Psoas muscle (tissue), 8 donors: ENCODE measurements around the gene MARK4. TPM values are rescaled to one million over a fixed set of nuclear protein-coding genes. Genes with fewer than 3 reads are reported as not detected.

Experiments
- ATAC-seq, 4 donors: fragments of 200-7000 bp; cut with Tn5 transposase; one replicate each; pipeline ENCODE4 v1.9.1; 2020; ENCODE audit warnings: moderate library complexity in 3 of 4, mild to moderate bottlenecking in 2 of 4
- DNase-seq, 2 donors: peaks; one replicate each; pipeline ENCODE4 v3.0.0-alpha.2; 2020
- H3K27ac ChIP-seq: fragments of 200-600 bp; one replicate; pipeline ENCODE4 v1.8.0; 2022
- H3K27me3 ChIP-seq, 3 donors: fragments of 200-600 bp in 1 of 3; one replicate each; pipeline versions ENCODE4 v1.6.1 to v1.8.0; 2013 to 2022; ENCODE audit warnings: low read length in 2 of 3, mild to moderate bottlenecking in 2 of 3, moderate library complexity in 1 of 3; ENCODE audit not compliant: insufficient read depth in 3 of 3
- H3K36me3 ChIP-seq, 2 donors: fragments of 200-600 bp in 1 of 2; one replicate each; pipeline versions ENCODE4 v1.6.1 to v1.8.0; 2013 to 2022; ENCODE audit warnings: low read depth in 1 of 2, mild to moderate bottlenecking in 1 of 2, moderate library complexity in 1 of 2; ENCODE audit not compliant: insufficient read depth in 1 of 2
- H3K4me1 ChIP-seq: fragments of 200-600 bp; one replicate; pipeline ENCODE4 v1.8.0; 2022
- H3K4me3 ChIP-seq: fragments of 200-600 bp; one replicate; pipeline ENCODE4 v1.8.0; 2022; ENCODE audit warnings: mild to moderate bottlenecking
- H3K9me3 ChIP-seq: fragments of 200-600 bp; one replicate; pipeline ENCODE4 v1.8.0; 2022
- CTCF ChIP-seq: fragments of 200-600 bp; IDR thresholded peaks from one replicate; pipeline ENCODE4 v1.8.0; 2022; ENCODE audit warnings: antibody characterized with exemption
- WGBS, 3 donors: extraction: QIAGEN DNeasy Blood & Tissue Kit; methylation state at CpG; one replicate each; pipeline versions ENCODE4 v1.1.6 to v1.1.7; 2013; 5-methylcytosine and 5-hydroxymethylcytosine counted together
- intact Hi-C, 2 donors: fragments of 100-400 bp; cut with DNase I; formaldehyde crosslinking; loops; one replicate each; pipeline versions ENCODE4 v1.11.0 to v1.14.2; 2022
- polyA plus RNA-seq, 3 donors: library from polyadenylated mRNA; stranded (reverse); fragments of 200-250 nt; gene quantifications; one replicate each; pipeline ENCODE4 v1.2.3, GENCODE V29; 2013
- total RNA-seq, 4 donors: library from RNA; stranded (reverse); fragmentation: NEBNext Ultra II Directional in 2 of 4; extraction: Animal tissue kit (Norgen Biotek cat#: 25700) in 2 of 4; gene quantifications; one replicate each; pipeline versions ENCODE4 v1.2.1 to v1.2.4, GENCODE V29; 2021 to 2023
- donor health status: healthy with polysubstance abuse.
- donor health status: DM: no; HTN: no; CAD: no; lungs with moderate emphysema.
- donor health status: Bipolar disorder and iron deficiency.
- donor health status: healthy.
- donor health status: DM: yes; HTN: yes; CAD: no.
- donor health status: DM: no; HTN: no; CAD: no.
- donor health status: DM: no; HTN: no; CAD: no.
- donor health status: DM: yes; HTN: yes; CAD: no.

Gene MARK4
- total and polyA plus RNA-seq, 7 donors = 11.0 to 37.7 (median 29.7) TPM

DNA sequence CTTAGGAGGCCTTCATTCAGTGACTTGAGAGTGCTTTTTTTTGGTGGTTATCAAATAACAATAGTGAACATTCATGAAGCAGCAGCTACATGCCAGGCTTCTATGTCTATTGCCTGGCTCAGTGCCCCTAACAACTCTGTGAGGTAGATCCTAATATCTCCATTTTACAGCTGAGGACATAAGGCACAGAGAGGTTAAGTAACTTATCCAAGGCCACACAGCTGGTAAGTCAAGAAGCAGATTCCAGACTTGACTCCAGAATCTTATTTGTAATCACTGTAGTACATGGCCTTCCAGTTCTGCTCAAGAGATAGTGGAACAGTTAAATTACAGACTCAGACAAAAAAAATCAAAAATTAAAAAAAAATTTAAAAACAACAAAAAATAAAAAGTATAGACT, 44.8 kb downstream of the MARK4 start:
- no peak for TF ChIP-seq CTCF
- Histone ChIP-seq H3K9me3 (peaks cover 4% of the 10 kb centered on the region), H3K27me3 (no peaks in the 10 kb centered on the region), H3K36me3 (peaks cover 2 to 7% of the 10 kb centered on the region in 2 donors), H3K4me1 (peaks cover 5% of the 10 kb centered on the region), H3K4me3 (no peak overlapping the region), H3K27ac (no peak overlapping the region)
- DNase-seq (no peak), ATAC-seq (no peak)
- intact Hi-C loops = no loop called here

- TF ChIP-seq CTCF = no peak
- Histone ChIP-seq H3K9me3 (peaks cover 4% of the 10 kb centered on the region), H3K4me1 (peaks cover 5% of the 10 kb centered on the region), H3K36me3 (peaks cover 0 to 7% of the 10 kb centered on the region in 2 donors), H3K27ac (no peak overlapping the region), H3K27me3 (no peaks in the 10 kb centered on the region), H3K4me3 (no peak overlapping the region)
- ATAC-seq = no peak
- intact Hi-C loops = no loop called here
- DNase-seq = no peak
- whole genome bisulfite sequencing, 3 donors = 94 to 100% (median 97%) methylated on average over 4 of the region's 4 CpGs
Measured at GRCh38 chr19:45296355-45296754, 45.3 kb downstream of the MARK4 start.

GRCh38 chr19:45297674-45298073, 46.6 kb downstream of the MARK4 start:
- intact Hi-C loops = no loop called here
- DNase-seq = no peak

GRCh38 chr19:45298264-45298663, 47.2 kb downstream of the MARK4 start:
- no peak overlapping the region for H3K27ac ChIP-seq
- DNase-seq (no peak), ATAC-seq (no peak)
- intact Hi-C loops = no loop called here
- peaks cover 0 to 3% of the 10 kb centered on the region in 2 donors for H3K36me3 ChIP-seq
- peaks cover under 1% of the 10 kb centered on the region for H3K9me3 ChIP-seq
- no peaks in the 10 kb centered on the region for H3K27me3 ChIP-seq
- H3K4me1 ChIP-seq = peaks cover 5% of the 10 kb centered on the region
- no peak overlapping the region for H3K4me3 ChIP-seq
- no peak for TF ChIP-seq CTCF
- WGBS, 3 donors = 94 to 97% (median 97%) methylated on average over 5 of the region's 5 CpGs

More at GRCh38 chr19:45297674-45298073, 46.6 kb downstream of the MARK4 start:
- peaks cover 4% of the 10 kb centered on the region for H3K9me3 ChIP-seq
- WGBS, 3 donors = 95 to 98% (median 97%) methylated on average over 6 to 18 of the region's 18 CpGs
- ATAC-seq = no peak
- TF ChIP-seq CTCF = no peak
- H3K4me1 ChIP-seq = peaks cover 5% of the 10 kb centered on the region
- H3K27ac ChIP-seq = no peak overlapping the region
- H3K27me3 ChIP-seq = no peaks in the 10 kb centered on the region
- H3K4me3 ChIP-seq = no peak overlapping the region
- peaks cover 0 to 3% of the 10 kb centered on the region in 2 donors for H3K36me3 ChIP-seq

GRCh38 chr19:45299719-45300118, 48.6 kb downstream of the MARK4 start:
- WGBS, 3 donors = 88 to 93% (median 91%) methylated on average over 6 of the region's 6 CpGs
- Histone ChIP-seq H3K36me3 (peaks cover 0 to 3% of the 10 kb centered on the region in 2 donors), H3K9me3 (peaks cover 5% of the 10 kb centered on the region), H3K27ac (no peak overlapping the region), H3K4me3 (no peak overlapping the region), H3K27me3 (no peaks in the 10 kb centered on the region), H3K4me1 (no peaks in the 10 kb centered on the region)
- intact Hi-C loops = no loop called here
- TF ChIP-seq CTCF = no peak
- no peak for ATAC-seq
- no peak for DNase-seq
